Measurements from ENCODE around the gene RTF1.
"Not testable (repeated sequence)": the region's sequence is repeated elsewhere in the genome, so short reads cannot be mapped to it uniquely, and the experiment has no call there.

Gene RTF1

DNA sequence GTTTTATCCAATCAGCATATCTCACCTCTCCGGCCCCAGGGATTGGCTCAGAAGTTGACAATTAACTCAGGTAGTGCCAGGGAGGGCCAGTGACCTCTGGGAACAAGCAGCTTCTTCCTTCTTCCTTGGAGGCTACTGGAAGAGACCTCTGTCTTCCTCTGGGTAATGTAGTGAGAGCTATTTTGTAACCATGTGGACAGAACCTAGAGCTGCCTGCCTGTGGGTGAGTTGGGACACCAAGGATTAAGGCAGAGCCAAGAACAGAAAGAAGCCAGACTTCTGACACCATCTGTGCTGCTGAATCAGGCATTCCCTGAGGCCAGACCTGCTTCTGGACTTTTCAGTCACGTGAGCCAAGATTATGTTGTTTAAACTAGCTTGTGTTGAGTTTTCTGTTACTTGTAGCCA, 8.7 kb upstream of the RTF1 start:
- H3K4me3 ChIP-seq (ENCODE audit: low read length) = no peak overlapping the region
- DNase-seq (ENCODE audit: low read depth, low spot score) = no peak
- no CpG with 5 or more reads among the region's 2 CpGs for WGBS (ENCODE audit: insufficient coverage, insufficient read length)
- H3K27ac ChIP-seq (ENCODE audit: low read length) = no peak overlapping the region
- no peaks in the 10 kb centered on the region for H3K36me3 ChIP-seq (ENCODE audit: control insufficient read depth, insufficient read depth, low read length)
- H3K4me1 ChIP-seq (ENCODE audit: control insufficient read depth, insufficient read depth, low read length) = no peaks in the 10 kb centered on the region
- no peaks in the 10 kb centered on the region for H3K9me3 ChIP-seq (ENCODE audit: control insufficient read depth, insufficient read depth, low read length)
- H3K27me3 ChIP-seq (ENCODE audit: control insufficient read depth, insufficient read depth, low read length) = no peaks in the 10 kb centered on the region

DNA sequence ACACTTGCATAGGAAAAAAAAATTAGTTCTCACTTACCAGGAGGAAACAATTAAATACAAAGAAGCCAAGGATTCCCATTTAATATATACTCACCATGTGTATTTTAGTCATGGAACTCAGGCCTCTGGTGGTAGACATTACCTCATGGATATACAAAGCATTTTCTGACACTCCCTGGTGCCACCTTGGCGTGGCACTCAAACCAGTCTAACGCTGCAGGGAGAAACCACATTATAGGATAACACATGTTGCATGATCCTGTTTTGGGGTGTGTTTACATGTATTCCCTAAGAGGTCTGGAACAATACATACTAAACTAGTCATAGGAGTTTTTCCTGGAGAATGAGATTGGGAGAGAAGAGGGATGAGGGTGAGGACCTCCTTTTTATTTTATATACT, 5.9 kb upstream of the RTF1 start:
- Histone ChIP-seq H3K9me3 (ENCODE audit: control insufficient read depth, insufficient read depth, low read length) (no peaks in the 10 kb centered on the region), H3K36me3 (ENCODE audit: control insufficient read depth, insufficient read depth, low read length) (no peaks in the 10 kb centered on the region), H3K4me1 (ENCODE audit: control insufficient read depth, insufficient read depth, low read length) (0 out of 2 replicates have a peak, but pooled peaks cover 1% of the 10 kb centered on the region), H3K4me3 (ENCODE audit: low read length) (no peak overlapping the region), H3K27ac (ENCODE audit: low read length) (no peak overlapping the region), H3K27me3 (ENCODE audit: control insufficient read depth, insufficient read depth, low read length) (no peaks in the 10 kb centered on the region)
- DNase-seq (ENCODE audit: low read depth, low spot score) = no peak
- WGBS (ENCODE audit: insufficient coverage, insufficient read length) = no CpG with 5 or more reads among the region's 2 CpGs

DNA sequence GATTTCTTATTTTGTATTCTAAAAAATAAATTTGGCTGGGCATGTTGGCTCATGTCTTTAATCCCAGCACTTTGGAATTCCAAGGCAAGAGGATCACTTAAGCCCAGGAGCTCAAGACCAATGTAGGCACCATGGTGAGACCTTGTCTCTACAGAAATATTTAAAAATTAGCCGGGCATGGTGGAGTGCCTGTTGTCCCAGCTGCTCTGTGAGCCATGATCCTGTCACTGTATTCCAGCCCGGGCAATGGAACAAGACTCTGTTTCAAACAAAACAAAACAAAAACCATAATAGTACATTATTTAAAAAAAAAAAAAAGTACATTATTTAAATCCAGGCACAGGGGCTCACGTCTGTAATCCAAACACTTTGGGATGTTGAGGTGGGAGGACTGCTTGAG, 5.5 kb upstream of the RTF1 start:
- no peak for DNase-seq (ENCODE audit: low read depth, low spot score)
- H3K27me3 ChIP-seq (ENCODE audit: control insufficient read depth, insufficient read depth, low read length) = no peaks in the 10 kb centered on the region
- no peaks in the 10 kb centered on the region for H3K9me3 ChIP-seq (ENCODE audit: control insufficient read depth, insufficient read depth, low read length)
- H3K27ac ChIP-seq (ENCODE audit: low read length) = no peak overlapping the region
- no CpG with 5 or more reads among the region's 3 CpGs for WGBS (ENCODE audit: insufficient coverage, insufficient read length)
- H3K4me3 ChIP-seq (ENCODE audit: low read length) = no peak overlapping the region
- H3K4me1 ChIP-seq (ENCODE audit: control insufficient read depth, insufficient read depth, low read length) = 0 out of 2 replicates have a peak, but pooled peaks cover 1% of the 10 kb centered on the region
- no peaks in the 10 kb centered on the region for H3K36me3 ChIP-seq (ENCODE audit: control insufficient read depth, insufficient read depth, low read length)

DNA sequence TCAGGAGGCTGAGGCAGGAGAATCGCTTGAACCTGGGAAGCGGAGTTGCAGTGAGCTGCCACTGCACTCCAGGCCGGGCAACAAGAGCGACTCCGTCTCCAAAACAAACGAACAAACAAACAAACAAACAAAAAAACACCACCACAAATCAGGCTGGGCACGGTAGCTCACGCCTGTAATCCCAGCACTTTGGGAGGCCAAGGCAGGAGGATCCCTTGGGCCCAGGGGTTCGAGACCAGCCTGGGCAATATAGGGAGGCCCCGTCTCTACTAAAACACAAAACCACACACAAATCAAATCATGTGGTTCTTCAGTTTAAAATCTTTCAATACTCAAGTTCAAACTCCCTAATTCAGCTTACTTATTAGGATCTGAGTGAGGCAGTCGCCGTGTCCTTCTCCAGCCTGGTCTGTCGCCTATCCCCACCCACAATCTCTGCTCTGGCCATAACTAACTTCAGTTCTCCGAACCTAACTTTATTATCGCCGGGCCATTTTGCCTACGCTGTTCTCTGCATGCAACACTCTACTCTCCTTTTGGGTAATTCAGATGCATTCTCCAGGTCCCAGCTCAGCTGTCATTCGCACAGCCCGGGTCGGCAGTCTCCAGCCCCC, 660 bp upstream of the RTF1 start:
- WGBS (ENCODE audit: insufficient coverage, insufficient read length) = no CpG with 5 or more reads among the region's 20 CpGs
- peak; percentile 22 for DNase-seq (ENCODE audit: low read depth, low spot score)
- Histone ChIP-seq H3K9me3 (ENCODE audit: control insufficient read depth, insufficient read depth, low read length) (no peaks in the 10 kb centered on the region), H3K36me3 (ENCODE audit: control insufficient read depth, insufficient read depth, low read length) (no peaks in the 10 kb centered on the region), H3K27ac (ENCODE audit: low read length) (no peak overlapping the region), H3K4me1 (ENCODE audit: control insufficient read depth, insufficient read depth, low read length) (0 out of 2 replicates have a peak, but pooled peaks cover 1% of the 10 kb centered on the region), H3K27me3 (ENCODE audit: control insufficient read depth, insufficient read depth, low read length) (no peaks in the 10 kb centered on the region), H3K4me3 (ENCODE audit: low read length) (peak overlapping the region; percentile 96)

DNA sequence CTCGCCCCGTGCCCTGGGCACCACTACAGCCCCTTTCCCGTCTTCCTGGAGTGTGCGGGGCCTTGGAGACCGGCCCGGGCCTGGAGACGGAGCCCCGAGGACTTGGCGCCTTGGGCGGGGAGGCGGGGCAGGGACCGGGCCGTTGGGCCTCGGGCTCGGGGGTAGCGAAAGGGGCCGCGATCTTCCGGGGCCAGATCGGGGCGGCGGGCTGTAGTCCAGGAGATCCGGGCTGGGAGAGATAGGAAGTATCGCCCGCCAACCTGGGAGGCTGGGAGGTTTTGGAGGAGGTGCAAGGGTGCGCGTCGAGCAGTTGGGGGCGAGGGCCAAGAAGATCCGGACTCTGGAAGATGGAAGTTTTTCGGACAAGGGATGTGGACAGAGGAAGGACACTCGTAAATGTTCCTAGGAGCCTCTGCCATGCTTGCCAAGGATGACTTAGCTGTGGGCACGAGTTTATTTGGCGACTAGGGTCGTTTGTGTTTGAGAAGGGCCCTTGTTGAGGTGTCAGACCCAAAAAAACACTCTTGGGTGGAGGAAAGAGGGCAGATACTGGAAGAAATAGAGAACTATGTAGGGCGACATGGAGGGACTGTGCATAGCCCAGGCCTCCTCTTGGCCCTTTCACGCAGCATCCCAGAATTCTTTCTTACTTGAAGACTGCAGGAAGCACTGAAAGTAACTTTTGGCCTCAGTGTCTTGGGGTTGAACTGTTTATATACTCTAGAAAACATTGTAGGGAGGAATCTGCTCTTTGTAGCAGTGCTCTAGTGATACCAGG, 712 bp downstream of the RTF1 start:
- WGBS (ENCODE audit: insufficient coverage, insufficient read length) = no CpG with 5 or more reads among the region's 37 CpGs
- no peak for DNase-seq (ENCODE audit: low read depth, low spot score)
- no peaks in the 10 kb centered on the region for H3K36me3 ChIP-seq (ENCODE audit: control insufficient read depth, insufficient read depth, low read length)
- H3K27me3 ChIP-seq (ENCODE audit: control insufficient read depth, insufficient read depth, low read length) = no peaks in the 10 kb centered on the region
- no peaks in the 10 kb centered on the region for H3K9me3 ChIP-seq (ENCODE audit: control insufficient read depth, insufficient read depth, low read length)
- 0 out of 2 replicates have a peak, but pooled peaks cover 1% of the 10 kb centered on the region for H3K4me1 ChIP-seq (ENCODE audit: control insufficient read depth, insufficient read depth, low read length)
- no peak overlapping the region for H3K27ac ChIP-seq (ENCODE audit: low read length)
- H3K4me3 ChIP-seq (ENCODE audit: low read length) = peak overlapping the region; percentile 96

DNA sequence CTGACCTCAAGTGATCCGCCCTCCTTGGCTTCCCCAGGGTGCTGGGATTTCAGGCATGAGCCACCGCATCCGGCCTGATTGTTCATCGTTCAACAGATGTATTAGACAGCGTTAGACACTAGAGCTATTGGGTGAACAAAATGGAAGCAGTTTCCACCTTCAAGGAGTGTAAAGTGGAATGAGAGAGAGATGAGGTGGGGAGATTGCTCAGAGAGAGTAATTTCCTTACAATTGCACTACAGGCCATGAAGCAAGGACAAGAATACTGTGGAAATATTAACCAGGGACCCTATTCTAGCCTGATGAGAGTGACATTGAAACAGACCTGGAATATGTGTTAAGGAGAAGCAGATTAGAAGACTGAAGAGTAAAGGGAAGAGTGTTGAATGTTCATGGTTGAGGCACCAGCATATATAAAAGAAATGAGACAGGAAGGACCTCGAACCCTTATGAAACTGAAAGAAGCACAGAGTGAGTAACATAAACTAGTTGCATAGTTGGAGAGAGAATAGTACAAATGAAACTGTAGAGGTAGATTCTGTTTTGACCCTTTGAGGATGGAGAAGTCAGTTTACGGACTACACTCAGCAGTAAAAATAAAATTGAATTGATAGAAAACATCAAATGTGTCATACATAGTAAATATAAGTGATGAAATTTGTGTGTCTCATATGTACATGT, 7.2 kb downstream of the RTF1 start:
- Histone ChIP-seq H3K27me3 (ENCODE audit: control insufficient read depth, insufficient read depth, low read length) (no peaks in the 10 kb centered on the region), H3K27ac (ENCODE audit: low read length) (no peak overlapping the region), H3K4me1 (ENCODE audit: control insufficient read depth, insufficient read depth, low read length) (no peaks in the 10 kb centered on the region), H3K9me3 (ENCODE audit: control insufficient read depth, insufficient read depth, low read length) (no peaks in the 10 kb centered on the region), H3K4me3 (ENCODE audit: low read length) (no peak overlapping the region), H3K36me3 (ENCODE audit: control insufficient read depth, insufficient read depth, low read length) (no peaks in the 10 kb centered on the region)
- WGBS (ENCODE audit: insufficient coverage, insufficient read length) = no CpG with 5 or more reads among the region's 7 CpGs
- DNase-seq (ENCODE audit: low read depth, low spot score) = no peak

DNA sequence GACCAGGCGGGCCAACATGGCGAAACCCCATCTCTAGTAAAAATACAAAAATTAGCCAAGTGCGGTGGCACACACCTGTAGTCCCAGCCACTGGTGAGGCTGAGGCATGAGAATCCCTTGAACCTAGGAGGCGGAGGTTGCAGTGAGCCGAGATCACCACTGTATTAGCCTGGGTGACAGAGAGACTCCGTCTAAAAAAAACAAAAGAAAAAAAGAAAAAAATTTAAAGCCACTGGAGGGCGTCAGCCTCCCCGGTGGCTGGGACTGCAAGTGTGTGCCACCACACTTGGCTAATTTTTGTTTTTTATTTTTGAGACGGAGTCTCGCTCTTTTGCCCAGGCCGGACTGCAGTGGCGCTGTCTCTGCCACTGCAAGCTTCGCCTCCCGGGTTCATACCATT, 7.9 kb downstream of the RTF1 start:
- Histone ChIP-seq H3K4me3 (ENCODE audit: low read length) (no peak overlapping the region), H3K9me3 (ENCODE audit: control insufficient read depth, insufficient read depth, low read length) (no peaks in the 10 kb centered on the region), H3K27me3 (ENCODE audit: control insufficient read depth, insufficient read depth, low read length) (no peaks in the 10 kb centered on the region), H3K4me1 (ENCODE audit: control insufficient read depth, insufficient read depth, low read length) (no peaks in the 10 kb centered on the region), H3K36me3 (ENCODE audit: control insufficient read depth, insufficient read depth, low read length) (no peaks in the 10 kb centered on the region), H3K27ac (ENCODE audit: low read length) (no peak overlapping the region)
- DNase-seq (ENCODE audit: low read depth, low spot score) = no peak
- WGBS (ENCODE audit: insufficient coverage, insufficient read length) = no CpG with 5 or more reads among the region's 14 CpGs

DNA sequence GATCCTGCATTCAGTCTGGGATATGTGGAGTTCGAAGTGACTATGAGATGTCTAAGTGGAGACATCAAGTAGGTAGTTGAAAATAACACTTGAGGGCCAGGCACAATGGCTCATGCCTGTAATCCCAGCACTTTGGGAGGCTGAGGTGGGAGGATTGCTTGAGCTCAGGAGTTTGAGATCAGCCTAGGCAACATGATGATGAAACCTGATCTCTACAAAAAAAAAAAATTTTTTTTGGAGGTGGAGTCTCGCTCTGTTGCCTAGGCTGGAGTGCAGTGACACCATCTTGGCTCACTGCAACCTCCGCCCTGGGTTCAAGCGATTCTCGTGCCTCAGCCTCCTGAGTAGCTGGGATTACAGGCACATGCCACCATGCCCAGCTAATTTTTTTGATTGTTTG, 9.0 kb downstream of the RTF1 start:
- not testable (repeated sequence) for DNase-seq (ENCODE audit: low read depth, low spot score); H3K4me3 ChIP-seq (ENCODE audit: low read length); H3K4me1 ChIP-seq (ENCODE audit: control insufficient read depth, insufficient read depth, low read length); H3K27me3 ChIP-seq (ENCODE audit: control insufficient read depth, insufficient read depth, low read length); H3K27ac ChIP-seq (ENCODE audit: low read length); H3K9me3 ChIP-seq (ENCODE audit: control insufficient read depth, insufficient read depth, low read length); H3K36me3 ChIP-seq (ENCODE audit: control insufficient read depth, insufficient read depth, low read length)
- no CpG with 5 or more reads among the region's 5 CpGs for WGBS (ENCODE audit: insufficient coverage, insufficient read length)

DNA sequence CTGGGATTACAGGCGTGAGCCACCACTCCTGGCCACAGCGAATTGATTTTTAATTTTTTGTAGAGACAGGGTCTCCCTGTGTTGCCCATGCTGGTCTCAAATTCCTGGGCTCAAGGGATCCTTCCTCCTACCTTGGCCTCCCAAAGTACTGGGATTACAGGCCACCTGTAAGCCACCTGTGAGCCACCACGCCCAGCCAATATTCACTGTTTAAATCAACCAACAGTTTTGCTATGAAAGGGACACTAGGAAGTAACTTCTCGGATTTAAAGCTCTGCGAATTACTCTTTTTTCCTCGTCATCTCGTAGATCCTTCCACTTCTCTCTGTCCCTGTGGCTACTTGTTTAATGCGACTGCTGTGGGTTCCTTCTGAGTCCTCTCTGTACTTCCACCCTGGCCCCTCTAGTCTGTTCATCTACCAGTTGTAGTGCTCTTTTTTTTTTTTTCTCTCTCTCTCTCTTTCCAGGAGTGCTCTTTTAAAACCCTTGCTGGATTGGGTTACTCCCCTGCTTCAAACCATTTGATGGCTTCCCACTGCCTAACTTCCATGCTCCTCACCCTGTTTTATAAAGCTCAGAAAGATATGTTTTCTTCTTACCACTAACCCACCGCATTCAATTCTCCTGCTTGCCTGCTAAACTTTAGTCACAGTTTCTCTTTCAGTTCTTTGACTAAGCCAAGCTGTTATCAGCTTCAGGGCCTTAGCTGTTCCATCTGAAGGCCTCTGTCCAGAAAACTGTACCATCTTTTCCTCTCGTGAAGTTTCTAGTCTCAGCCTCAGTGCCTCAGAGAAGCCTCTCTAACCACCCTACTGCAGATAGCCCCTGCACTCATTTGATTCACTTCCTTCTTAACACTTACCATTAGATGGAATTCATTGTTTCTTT, 12.4 kb downstream of the RTF1 start:
- no peak for DNase-seq (ENCODE audit: low read depth, low spot score)
- Histone ChIP-seq H3K36me3 (ENCODE audit: control insufficient read depth, insufficient read depth, low read length) (no peaks in the 10 kb centered on the region), H3K9me3 (ENCODE audit: control insufficient read depth, insufficient read depth, low read length) (no peaks in the 10 kb centered on the region)

More for the DNA sequence above, 12.4 kb downstream of the RTF1 start:
- Histone ChIP-seq H3K4me1 (ENCODE audit: control insufficient read depth, insufficient read depth, low read length) (no peaks in the 10 kb centered on the region), H3K4me3 (ENCODE audit: low read length) (no peak overlapping the region), H3K27me3 (ENCODE audit: control insufficient read depth, insufficient read depth, low read length) (no peaks in the 10 kb centered on the region), H3K27ac (ENCODE audit: low read length) (no peak overlapping the region)
- WGBS (ENCODE audit: insufficient coverage, insufficient read length) = no CpG with 5 or more reads among the region's 10 CpGs
